Fibroblast of the aortic adventitia (primary cell): ENCODE data around the gene SELENOK. TPM values are rescaled to one million over a fixed set of nuclear protein-coding genes. Genes with fewer than 3 reads are reported as not detected.

Source experiments
- DNase-seq: peaks from one replicate; pipeline ENCODE4 v3.0.0-alpha.2; 2010; ENCODE audit warnings: low read depth
- H3K4me3 ChIP-seq: 2 replicates; pipeline ENCODE4 v1.5.1; 2011; ENCODE audit warnings: low read depth, mild to moderate bottlenecking, control low read depth, low read length, moderate library complexity
- total RNA-seq: library from RNA; depleted of rRNA; stranded (reverse); fragments of >200 nt; gene quantifications from 2 replicates; pipeline ENCODE4 v1.2.3, GENCODE V29; 2012; ENCODE audit warnings: low replicate concordance
- TF ChIP-seq, protein P1 (sequence below): IDR thresholded peaks from 2 replicates; pipeline ENCODE4 v1.5.1; 2011; ENCODE audit warnings: mild to moderate bottlenecking, low read length, control low read depth, inconsistent platforms; ENCODE audit not compliant: insufficient read depth

The SELENOK gene
- total RNA-seq, 1 donor, result 18.3 TPM

DNA sequence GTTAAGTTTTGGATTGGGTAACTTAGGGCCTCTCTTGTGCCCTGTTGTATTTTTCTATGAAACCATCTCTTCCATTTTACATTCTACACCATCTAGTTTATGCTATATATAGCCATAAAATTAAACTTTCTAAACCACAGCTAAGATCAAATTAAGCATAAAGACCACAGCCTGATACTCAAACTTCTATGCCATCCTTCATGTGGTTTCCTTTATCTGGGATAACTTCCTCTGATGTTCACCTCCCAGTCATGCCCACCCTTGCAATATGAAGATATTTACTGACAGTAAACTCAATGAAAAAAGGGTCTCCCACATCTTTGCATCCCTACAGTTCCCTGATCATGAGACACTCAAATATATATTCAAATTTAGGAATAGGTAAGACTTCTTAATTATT is 4.2 kb downstream of the SELENOK start:
- H3K4me3 ChIP-seq, result no peak overlapping the region
- TF ChIP-seq, protein P1, sequence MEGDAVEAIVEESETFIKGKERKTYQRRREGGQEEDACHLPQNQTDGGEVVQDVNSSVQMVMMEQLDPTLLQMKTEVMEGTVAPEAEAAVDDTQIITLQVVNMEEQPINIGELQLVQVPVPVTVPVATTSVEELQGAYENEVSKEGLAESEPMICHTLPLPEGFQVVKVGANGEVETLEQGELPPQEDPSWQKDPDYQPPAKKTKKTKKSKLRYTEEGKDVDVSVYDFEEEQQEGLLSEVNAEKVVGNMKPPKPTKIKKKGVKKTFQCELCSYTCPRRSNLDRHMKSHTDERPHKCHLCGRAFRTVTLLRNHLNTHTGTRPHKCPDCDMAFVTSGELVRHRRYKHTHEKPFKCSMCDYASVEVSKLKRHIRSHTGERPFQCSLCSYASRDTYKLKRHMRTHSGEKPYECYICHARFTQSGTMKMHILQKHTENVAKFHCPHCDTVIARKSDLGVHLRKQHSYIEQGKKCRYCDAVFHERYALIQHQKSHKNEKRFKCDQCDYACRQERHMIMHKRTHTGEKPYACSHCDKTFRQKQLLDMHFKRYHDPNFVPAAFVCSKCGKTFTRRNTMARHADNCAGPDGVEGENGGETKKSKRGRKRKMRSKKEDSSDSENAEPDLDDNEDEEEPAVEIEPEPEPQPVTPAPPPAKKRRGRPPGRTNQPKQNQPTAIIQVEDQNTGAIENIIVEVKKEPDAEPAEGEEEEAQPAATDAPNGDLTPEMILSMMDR, result no peak
- DNase-seq, result no peak

DNA sequence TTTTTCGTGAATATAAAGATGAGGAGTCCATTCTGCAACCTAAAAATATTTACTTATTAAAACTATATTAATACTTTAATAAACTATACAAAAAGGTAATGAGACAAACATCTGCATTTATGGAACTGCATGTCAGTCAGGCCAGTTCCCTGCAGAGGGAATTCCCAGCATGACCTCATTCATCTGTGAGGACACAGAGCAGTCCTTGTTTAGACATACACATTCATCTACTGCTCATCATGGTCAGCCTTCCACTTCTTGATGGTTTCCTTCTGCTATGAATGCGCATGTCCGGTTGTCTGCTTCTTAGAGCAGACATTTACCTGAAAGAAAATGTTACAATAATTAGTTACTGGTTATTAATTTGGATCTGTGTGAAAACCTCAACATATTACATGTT is 6.4 kb downstream of the SELENOK start:
- TF ChIP-seq, protein P1, result no peak
- no peak for DNase-seq
- no peak overlapping the region for H3K4me3 ChIP-seq

DNA sequence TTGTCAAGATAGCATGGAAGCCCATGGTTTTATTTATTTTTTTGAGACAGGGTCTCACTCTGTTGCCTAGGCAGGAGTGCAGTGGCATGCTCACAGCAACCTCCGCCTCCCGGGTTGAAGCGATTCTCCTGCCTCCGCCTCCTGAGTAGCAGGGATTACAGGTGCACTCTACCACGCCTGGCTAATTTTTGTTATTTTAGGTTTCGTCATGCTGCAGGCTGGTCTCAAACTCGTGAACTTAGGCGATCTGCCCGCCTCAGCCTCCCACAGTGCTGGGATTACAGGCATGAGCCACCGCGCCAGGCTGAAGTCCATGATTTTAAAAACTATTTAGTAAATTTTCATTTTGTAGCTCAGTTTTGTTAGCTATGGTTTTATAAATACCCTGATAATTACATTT is 7.0 kb downstream of the SELENOK start:
- no peak for DNase-seq
- TF ChIP-seq, protein P1, result no peak
- H3K4me3 ChIP-seq, result no peak overlapping the region

DNA sequence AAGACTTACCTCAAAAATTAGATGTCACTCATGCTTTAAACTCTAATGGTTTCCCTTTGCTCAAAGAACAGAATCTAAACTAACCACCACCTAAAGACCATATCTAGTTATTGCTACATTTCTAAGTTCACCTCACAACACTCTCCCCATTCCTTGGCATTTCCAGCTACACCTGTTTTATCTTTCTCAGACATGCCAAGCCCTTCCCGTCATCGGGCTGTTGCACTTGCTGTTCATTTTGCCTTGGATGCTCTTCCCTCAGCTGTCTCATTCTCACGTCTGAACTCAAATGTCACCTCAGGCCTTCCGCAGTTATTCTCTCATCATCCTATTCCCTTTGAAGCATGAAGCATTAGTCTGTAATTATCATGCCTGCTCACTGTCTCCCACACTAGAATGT is 8.7 kb downstream of the SELENOK start:
- TF ChIP-seq, protein P1, result no peak
- no peak overlapping the region for H3K4me3 ChIP-seq
- no peak for DNase-seq

DNA sequence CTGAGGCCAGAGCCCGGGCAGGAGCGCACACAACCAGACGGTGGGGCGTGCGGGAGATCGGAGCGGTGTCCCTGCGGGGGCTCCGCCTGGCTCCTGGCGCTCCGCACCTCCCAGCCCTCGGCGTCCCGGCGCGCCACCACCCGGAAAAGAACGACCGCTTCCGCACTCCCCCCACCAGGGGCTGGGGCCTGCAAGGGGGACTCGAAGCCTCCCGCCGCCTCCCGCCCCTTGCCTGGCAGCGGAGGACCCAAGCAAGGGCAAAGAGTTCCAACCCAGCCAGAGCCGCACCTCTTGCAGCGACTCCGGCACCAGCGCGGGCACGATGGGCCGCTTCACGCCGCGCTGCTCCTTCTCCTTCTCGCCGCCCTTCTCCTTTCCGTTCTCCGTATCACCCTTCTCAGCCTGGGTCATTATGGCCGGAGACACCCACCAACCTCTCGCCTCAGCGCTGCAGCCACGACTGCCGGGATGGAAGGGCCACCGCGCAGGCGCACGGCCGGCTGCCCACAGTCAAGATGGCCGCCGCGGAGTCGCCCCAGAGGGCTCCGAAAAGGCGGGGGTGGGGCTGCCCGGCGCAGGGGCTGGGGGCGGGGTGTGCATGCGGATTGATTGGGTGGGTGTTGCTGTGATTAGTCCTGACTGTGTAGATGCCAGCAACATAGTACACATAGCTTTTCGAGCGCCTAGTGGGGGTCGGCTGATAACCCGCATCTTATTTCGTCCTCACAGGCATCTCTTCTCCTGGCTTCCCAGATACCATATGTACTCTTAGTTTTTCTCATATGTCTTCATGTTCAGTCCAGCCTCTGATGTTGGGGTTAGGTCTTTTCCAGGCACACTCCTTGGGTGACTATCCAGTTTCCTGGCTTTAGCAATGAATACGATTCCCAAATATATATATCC is 9.7 kb downstream of the SELENOK start, which contains the start of gene ACTR8:
TSS of gene ACTR8 (minus strand) at position 462 of the 903 bp plus-strand sequence. CDS start at position 411, 51 bp downstream.
- TF ChIP-seq, protein P1, result no peak
- peak within 1 kb of the TSS; percentile 96 for H3K4me3 ChIP-seq
- DNase-seq, result peak; percentile 78

DNA sequence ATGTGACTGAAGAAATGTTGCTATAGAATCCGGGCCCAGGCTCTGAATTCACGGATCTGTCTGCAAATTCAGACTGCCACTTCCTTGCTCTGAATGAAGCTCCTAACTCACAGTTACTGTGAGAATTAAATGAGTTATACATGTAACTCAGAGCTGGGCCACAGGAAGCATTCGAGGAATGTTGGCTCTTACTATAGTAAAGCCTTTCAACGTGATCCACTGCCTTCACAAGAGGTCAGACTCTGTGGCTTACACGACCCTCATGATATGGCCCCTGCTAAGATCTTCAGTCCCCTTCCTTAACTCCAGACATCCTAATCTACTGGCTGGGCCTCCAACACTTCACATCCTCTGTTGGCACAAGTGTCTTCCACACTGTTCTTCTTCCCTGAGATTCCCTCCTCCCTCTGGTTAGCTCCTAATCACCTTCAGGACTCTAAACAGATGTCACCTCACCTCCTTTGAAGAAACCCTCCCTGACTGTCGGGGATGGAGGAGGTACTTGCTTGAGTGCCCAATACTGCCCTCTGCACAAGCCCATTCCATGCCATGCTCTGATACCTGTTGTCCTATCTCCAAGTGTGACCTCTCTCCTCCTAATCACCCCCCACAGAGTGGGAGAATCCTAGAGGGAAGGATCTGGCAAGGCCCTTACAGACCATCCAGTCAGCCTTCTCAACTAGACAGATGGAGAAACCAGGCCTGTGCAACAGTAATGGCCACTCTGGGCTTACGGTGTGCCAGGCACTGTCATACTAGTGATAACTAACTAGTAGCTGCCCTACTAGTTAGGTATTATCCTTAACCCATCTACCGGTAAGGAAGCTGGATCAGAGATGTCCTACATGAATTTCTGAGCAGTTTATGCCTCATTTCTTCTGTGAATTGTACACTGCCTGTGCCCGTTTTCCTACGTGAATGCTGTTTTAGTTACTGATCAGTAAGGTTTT is 11.0 kb downstream of the SELENOK start:
- TF ChIP-seq, protein P1, result no peak
- DNase-seq, result peak; percentile 28

More for the DNA sequence above, 11.0 kb downstream of the SELENOK start:
- peak overlapping the region; percentile 96 for H3K4me3 ChIP-seq
